Brain microvascular endothelial cell (primary cell): ENCODE data around the gene ECEL1.

Experiments
- DNase-seq: peaks from one replicate; pipeline ENCODE4 v3.0.0-alpha.2; 2020
- H3K27ac ChIP-seq: fragments of 250-450 bp; sonication (Bioruptor Pico); 2 replicates; pipeline ENCODE4 v1.5.1; 2020; ENCODE audit warnings: mild to moderate bottlenecking, moderate library complexity
- H3K27me3 ChIP-seq: fragments of 250-450 bp; sonication (Bioruptor Pico); replicated peaks from 2 replicates; pipeline ENCODE4 v1.5.1; 2020; ENCODE audit warnings: mild to moderate bottlenecking
- H3K36me3 ChIP-seq: fragments of 250-450 bp; sonication (Bioruptor Pico); replicated peaks from 2 replicates; pipeline ENCODE4 v1.5.1; 2020; ENCODE audit warnings: mild to moderate bottlenecking
- H3K4me3 ChIP-seq: 2 replicates; pipeline ENCODE4 v1.5.1; 2011; ENCODE audit warnings: low read depth, mild to moderate bottlenecking, control low read depth, low read length, moderate library complexity
- in situ Hi-C: cut with HindIII; loops from 2 replicates; pipeline ENCODE4 v1.10.0; 2017; ENCODE audit warnings: low sequenced_read_pairs, low pct_ligation_motif_present
- TF ChIP-seq, protein P1 (sequence below): IDR thresholded peaks from 2 replicates; pipeline ENCODE4 v1.5.1; 2011; ENCODE audit warnings: low read depth, mild to moderate bottlenecking, moderate library complexity, low read length, control low read depth, inconsistent platforms; ENCODE audit errors: missing control alignments

The ECEL1 gene

GRCh38 chr2:232432598-232433184 is 54.9 kb downstream of the ECEL1 start:
- no peak overlapping the region for H3K4me3 ChIP-seq
- no peaks in the 10 kb centered on the region for H3K36me3 ChIP-seq
- H3K27ac ChIP-seq, result no peak overlapping the region
- no peak for DNase-seq
- no peaks in the 10 kb centered on the region for H3K27me3 ChIP-seq
- TF ChIP-seq, protein P1, sequence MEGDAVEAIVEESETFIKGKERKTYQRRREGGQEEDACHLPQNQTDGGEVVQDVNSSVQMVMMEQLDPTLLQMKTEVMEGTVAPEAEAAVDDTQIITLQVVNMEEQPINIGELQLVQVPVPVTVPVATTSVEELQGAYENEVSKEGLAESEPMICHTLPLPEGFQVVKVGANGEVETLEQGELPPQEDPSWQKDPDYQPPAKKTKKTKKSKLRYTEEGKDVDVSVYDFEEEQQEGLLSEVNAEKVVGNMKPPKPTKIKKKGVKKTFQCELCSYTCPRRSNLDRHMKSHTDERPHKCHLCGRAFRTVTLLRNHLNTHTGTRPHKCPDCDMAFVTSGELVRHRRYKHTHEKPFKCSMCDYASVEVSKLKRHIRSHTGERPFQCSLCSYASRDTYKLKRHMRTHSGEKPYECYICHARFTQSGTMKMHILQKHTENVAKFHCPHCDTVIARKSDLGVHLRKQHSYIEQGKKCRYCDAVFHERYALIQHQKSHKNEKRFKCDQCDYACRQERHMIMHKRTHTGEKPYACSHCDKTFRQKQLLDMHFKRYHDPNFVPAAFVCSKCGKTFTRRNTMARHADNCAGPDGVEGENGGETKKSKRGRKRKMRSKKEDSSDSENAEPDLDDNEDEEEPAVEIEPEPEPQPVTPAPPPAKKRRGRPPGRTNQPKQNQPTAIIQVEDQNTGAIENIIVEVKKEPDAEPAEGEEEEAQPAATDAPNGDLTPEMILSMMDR, result peak; percentile 37
- in situ Hi-C loops, result no loop called here

DNA sequence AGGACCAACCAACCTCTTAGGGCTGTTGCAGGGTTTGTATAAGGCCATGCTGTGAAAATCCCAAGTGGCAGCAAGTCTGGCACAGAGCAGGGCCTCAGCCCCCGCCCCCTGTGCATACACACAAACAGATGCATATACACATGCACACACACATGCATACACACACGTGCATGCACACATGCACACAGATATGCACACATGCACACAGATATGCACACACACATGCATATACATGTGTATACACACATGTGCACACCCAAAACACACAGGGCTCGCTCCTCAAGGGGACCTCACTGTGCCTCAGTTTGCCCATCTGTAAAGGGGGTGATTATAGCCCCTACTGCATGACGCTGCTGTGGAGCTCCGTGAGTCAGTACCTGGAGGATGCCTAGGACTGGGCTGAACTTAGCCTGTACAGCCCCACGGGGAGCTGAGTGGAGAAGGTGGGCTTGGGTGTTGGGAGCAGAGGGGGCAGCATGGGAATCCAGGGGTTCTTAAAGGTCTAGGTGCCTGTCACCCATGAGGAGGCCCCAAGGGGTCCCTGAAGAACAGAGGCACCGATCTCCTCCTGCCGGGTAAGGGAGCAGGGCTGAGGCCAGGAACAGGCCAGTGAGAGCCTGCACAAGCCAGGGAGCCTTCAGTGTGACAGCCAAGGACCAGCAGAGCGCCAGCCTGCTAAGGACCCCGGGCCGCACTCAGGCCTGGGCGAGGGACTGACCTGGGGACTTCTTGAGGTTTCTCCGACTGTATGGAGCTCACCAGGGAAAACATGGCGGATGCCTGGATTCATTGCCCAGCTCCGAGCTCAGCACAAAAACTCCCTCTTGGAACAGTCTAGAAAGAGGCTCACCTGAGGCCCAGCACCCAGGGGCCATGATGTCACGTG is 55.7 kb downstream of the ECEL1 start:
- in situ Hi-C loops, result no loop called here
- Histone ChIP-seq H3K27ac (no peak overlapping the region), H3K4me3 (no peak overlapping the region), H3K27me3 (peaks cover 2% of the 10 kb centered on the region), H3K36me3 (no peaks in the 10 kb centered on the region)
- TF ChIP-seq, protein P1, result no peak
- DNase-seq, result no peak
